ENCODE data around the gene SLC13A4. TPM values are rescaled to one million over a fixed set of nuclear protein-coding genes. Genes with fewer than 3 reads are reported as not detected.

Gene SLC13A4
- polyA plus RNA-seq, 1 donor (not counting 4 experiments of a cell fraction or from before 2014, with no cell fraction given), result 0.12 TPM

DNA sequence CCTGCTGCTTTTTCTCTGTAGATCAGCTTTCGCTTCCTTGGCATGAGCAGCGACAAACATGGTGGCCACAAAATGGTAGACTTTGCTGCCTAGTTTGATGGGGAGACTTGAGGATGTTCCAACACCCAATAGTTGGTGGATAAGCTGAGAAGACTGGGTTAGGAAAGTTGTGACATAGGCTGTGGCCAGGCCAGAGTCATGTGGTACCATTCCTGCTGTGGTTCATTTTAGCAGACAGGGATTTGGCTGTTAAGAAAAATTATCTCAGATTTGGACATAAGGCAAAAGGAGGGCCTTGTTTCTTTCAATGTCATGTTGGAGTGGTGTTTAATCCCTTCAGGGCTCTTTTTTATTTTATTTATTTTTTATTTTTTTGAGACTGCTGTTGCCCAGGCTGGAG lies 47.2 kb upstream of the SLC13A4 start:
- H3K9me3 ChIP-seq (ENCODE audit: control insufficient read depth, low read depth, low read length), result no peaks in the 10 kb centered on the region
- no peaks in the 10 kb centered on the region for H3K27me3 ChIP-seq (ENCODE audit: control insufficient read depth, extremely low read depth, insufficient read depth, low read length)
- H3K79me2 ChIP-seq (ENCODE audit: control insufficient read depth, insufficient read depth, low read length), result no peaks in the 10 kb centered on the region
- no peaks in the 10 kb centered on the region for H3K4me1 ChIP-seq (ENCODE audit: control insufficient read depth, extremely low read depth, insufficient read depth, low read length)
- no peak overlapping the region for H3K9ac ChIP-seq (ENCODE audit: control insufficient read depth, extremely low read depth, insufficient read depth, low read length)
- FAIRE-seq (no peak), DNase-seq (ENCODE audit: low read depth, low spot score) (no peak)
- H4K20me1 ChIP-seq (ENCODE audit: control insufficient read depth, extremely low read depth, insufficient read depth, low read length), result no peaks in the 10 kb centered on the region
- TF ChIP-seq, protein P1, sequence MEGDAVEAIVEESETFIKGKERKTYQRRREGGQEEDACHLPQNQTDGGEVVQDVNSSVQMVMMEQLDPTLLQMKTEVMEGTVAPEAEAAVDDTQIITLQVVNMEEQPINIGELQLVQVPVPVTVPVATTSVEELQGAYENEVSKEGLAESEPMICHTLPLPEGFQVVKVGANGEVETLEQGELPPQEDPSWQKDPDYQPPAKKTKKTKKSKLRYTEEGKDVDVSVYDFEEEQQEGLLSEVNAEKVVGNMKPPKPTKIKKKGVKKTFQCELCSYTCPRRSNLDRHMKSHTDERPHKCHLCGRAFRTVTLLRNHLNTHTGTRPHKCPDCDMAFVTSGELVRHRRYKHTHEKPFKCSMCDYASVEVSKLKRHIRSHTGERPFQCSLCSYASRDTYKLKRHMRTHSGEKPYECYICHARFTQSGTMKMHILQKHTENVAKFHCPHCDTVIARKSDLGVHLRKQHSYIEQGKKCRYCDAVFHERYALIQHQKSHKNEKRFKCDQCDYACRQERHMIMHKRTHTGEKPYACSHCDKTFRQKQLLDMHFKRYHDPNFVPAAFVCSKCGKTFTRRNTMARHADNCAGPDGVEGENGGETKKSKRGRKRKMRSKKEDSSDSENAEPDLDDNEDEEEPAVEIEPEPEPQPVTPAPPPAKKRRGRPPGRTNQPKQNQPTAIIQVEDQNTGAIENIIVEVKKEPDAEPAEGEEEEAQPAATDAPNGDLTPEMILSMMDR (optimal IDR thresholded peaks at IDR 0.05 in 1 of 3, IDR thresholded peaks at IDR 0.05 in 1 of 3, conservative IDR thresholded peaks at IDR 0.05 in 1 of 3; ENCODE audit: extremely low read depth in 1 of 3, insufficient read depth in 2 of 3, low read length in 3 of 3), result no peak
- TF ChIP-seq EZH2 (IDR thresholded peaks at IDR 0.05; ENCODE audit: low read length), result no peak
- H2AFZ ChIP-seq (ENCODE audit: control insufficient read depth, low read length), result no peak overlapping the region
- H3K36me3 ChIP-seq (ENCODE audit: control insufficient read depth in 2 of 2, extremely low read depth in 1 of 2, insufficient read depth in 2 of 2, low read length in 2 of 2), result no peaks in the 10 kb centered on the region
- H3K9me1 ChIP-seq (ENCODE audit: control insufficient read depth, extremely low read depth, insufficient read depth, low read length), result no peaks in the 10 kb centered on the region
- H3K27ac ChIP-seq (ENCODE audit: control insufficient read depth, insufficient read depth, low read length), result no peak overlapping the region
- no peak overlapping the region for H3K4me2 ChIP-seq (ENCODE audit: control insufficient read depth, extremely low read depth, insufficient read depth, low read depth, low read length)
- dilution Hi-C loops (cut with MboI; ENCODE audit: extremely low pct_ligation_motif_present, low sequenced_read_pairs), result no loop called here
- no peak overlapping the region for H3K4me3 ChIP-seq (ENCODE audit: control insufficient read depth in 2 of 3, extremely low read depth in 1 of 3, insufficient read depth in 2 of 3, low read depth in 1 of 3, low read length in 3 of 3)

DNA sequence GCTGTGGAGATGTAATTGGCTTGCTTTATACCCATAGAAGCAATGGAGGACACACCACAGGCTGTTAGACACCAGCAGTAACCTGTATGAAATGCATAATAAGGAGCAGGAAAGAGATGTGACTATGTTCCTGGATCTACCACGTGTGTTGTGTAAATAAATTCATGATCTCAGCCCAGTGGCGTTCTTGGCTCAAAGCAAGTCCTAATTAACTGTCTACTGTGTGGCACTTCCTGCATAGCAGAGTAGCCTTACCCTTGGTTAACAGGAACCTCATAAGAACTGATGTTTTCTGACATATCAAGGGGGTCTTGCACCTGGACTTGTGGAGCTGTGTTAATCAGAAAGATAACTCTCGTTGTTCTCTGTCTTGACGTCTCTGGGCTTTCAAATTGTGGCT lies 46.3 kb upstream of the SLC13A4 start:
- no peak overlapping the region for H3K4me3 ChIP-seq (ENCODE audit: control insufficient read depth in 2 of 3, extremely low read depth in 1 of 3, insufficient read depth in 2 of 3, low read depth in 1 of 3, low read length in 3 of 3)
- H3K27ac ChIP-seq (ENCODE audit: control insufficient read depth, insufficient read depth, low read length), result no peak overlapping the region
- H3K79me2 ChIP-seq (ENCODE audit: control insufficient read depth, insufficient read depth, low read length), result no peaks in the 10 kb centered on the region
- no peaks in the 10 kb centered on the region for H3K36me3 ChIP-seq (ENCODE audit: control insufficient read depth in 2 of 2, extremely low read depth in 1 of 2, insufficient read depth in 2 of 2, low read length in 2 of 2)
- H3K9ac ChIP-seq (ENCODE audit: control insufficient read depth, extremely low read depth, insufficient read depth, low read length), result no peak overlapping the region
- H2AFZ ChIP-seq (ENCODE audit: control insufficient read depth, low read length), result peak overlapping the region; percentile 46
- no peak overlapping the region for H3K4me2 ChIP-seq (ENCODE audit: control insufficient read depth, extremely low read depth, insufficient read depth, low read depth, low read length)
- no peaks in the 10 kb centered on the region for H3K4me1 ChIP-seq (ENCODE audit: control insufficient read depth, extremely low read depth, insufficient read depth, low read length)
- no peak for DNase-seq (ENCODE audit: low read depth, low spot score)
- no peak for FAIRE-seq
- dilution Hi-C loops (cut with MboI; ENCODE audit: extremely low pct_ligation_motif_present, low sequenced_read_pairs), result no loop called here
- no peaks in the 10 kb centered on the region for H3K9me3 ChIP-seq (ENCODE audit: control insufficient read depth, low read depth, low read length)
- no peaks in the 10 kb centered on the region for H3K27me3 ChIP-seq (ENCODE audit: control insufficient read depth, extremely low read depth, insufficient read depth, low read length)
- no peaks in the 10 kb centered on the region for H4K20me1 ChIP-seq (ENCODE audit: control insufficient read depth, extremely low read depth, insufficient read depth, low read length)
- no peaks in the 10 kb centered on the region for H3K9me1 ChIP-seq (ENCODE audit: control insufficient read depth, extremely low read depth, insufficient read depth, low read length)
- TF ChIP-seq, protein P1 (optimal IDR thresholded peaks at IDR 0.05 in 1 of 3, IDR thresholded peaks at IDR 0.05 in 1 of 3, conservative IDR thresholded peaks at IDR 0.05 in 1 of 3; ENCODE audit: extremely low read depth in 1 of 3, insufficient read depth in 2 of 3, low read length in 3 of 3), result no peak
- no peak for TF ChIP-seq EZH2 (IDR thresholded peaks at IDR 0.05; ENCODE audit: low read length)

All from keratinocyte (primary cell).